HCT116 (cell line): ENCODE results near the gene CXCL1. TPM values are rescaled to one million over a fixed set of nuclear protein-coding genes. Genes with fewer than 3 reads are reported as not detected.

Experiments used
- ATAC-seq: fragments of 200-7000 bp; cut with Tn5 transposase; 2 replicates; pipeline ENCODE4 v1.9.1; 2020; ENCODE audit warnings: mild to moderate bottlenecking, moderate library complexity
- BruUV-seq: library from RNA; stranded (reverse); fragments of 400-500 nt; replicated peaks from 2 replicates; lab custom pipeline; 2021; lab: Mats Ljungman, UMichigan
- CTCF ChIA-PET: fragments of 300-600 bp; sonication (Branson Sonifier 250); formaldehyde crosslinking; loops from one replicate; lab custom pipeline; 2021; ENCODE audit warnings: antibody characterized with exemption; lab: Charles Lee
- POLR2A ChIA-PET: fragments of 300-600, 350-600 bp; sonication (Branson Sonifier 250); formaldehyde crosslinking; loops from one replicate; lab custom pipeline; 2021; ENCODE audit warnings: antibody characterized with exemption; lab: Charles Lee
- RAD21 ChIA-PET, 2 experiments: fragments of 300-600 bp; sonication (Branson Sonifier 250); formaldehyde crosslinking; loops; one replicate each; lab custom pipeline; 2023; ENCODE audit warnings: low total read pairs in 2 of 2; ENCODE audit not compliant: uncharacterized antibody in 2 of 2, unreplicated experiment in 2 of 2, low non-redundant PET in 1 of 2; lab: Charles Lee
- DNase-seq: peaks from one replicate; pipeline ENCODE4 v3.0.0-alpha.2; 2010; ENCODE audit warnings: low read depth, low spot score
- H2AFZ ChIP-seq: fragments of 200-600 bp; shearing (Covaris generic), sonication (generic); 2 replicates; pipeline ENCODE4 v1.6.1; 2017; ENCODE audit warnings: low read depth, mixed run types, mixed read lengths, antibody characterized with exemption, low read length; ENCODE audit not compliant: poor library complexity, severe bottlenecking
- H3K27ac ChIP-seq: 2 replicates; pipeline ENCODE4 v1.5.1; 2012; ENCODE audit warnings: low read depth, low read length
- H3K27me3 ChIP-seq: fragments of 200-600 bp; sonication (generic); 2 replicates; pipeline ENCODE4 v1.6.1; 2016; ENCODE audit warnings: mixed run types, low read length, mixed read lengths; ENCODE audit not compliant: insufficient read depth
- H3K36me3 ChIP-seq, 2 experiments: fragments of 200-500 bp in 1 of 2; fragments of 200-600 bp in 1 of 2; sonication (Bioruptor generic) in 1 of 2; sonication (generic) in 1 of 2; 2 replicates each; pipeline versions ENCODE4 v1.5.1 to v1.6.1; 2014 to 2016; ENCODE audit warnings: low read length in 2 of 2, inconsistent platforms in 1 of 2, mixed read lengths in 1 of 2, mixed run types in 1 of 2; ENCODE audit not compliant: insufficient read depth in 2 of 2, control insufficient read depth in 1 of 2
- H3K4me1 ChIP-seq, 2 experiments: fragments of 200-600 bp in 1 of 2; sonication (generic) in 1 of 2; 2 replicates each; pipeline versions ENCODE4 v1.5.1 to v1.6.1; 2012 to 2017; ENCODE audit warnings: low read length in 2 of 2, inconsistent platforms in 1 of 2, mild to moderate bottlenecking in 1 of 2, mixed read lengths in 1 of 2, mixed run types in 1 of 2, moderate library complexity in 1 of 2; ENCODE audit not compliant: insufficient read depth in 2 of 2, control insufficient read depth in 1 of 2
- H3K4me2 ChIP-seq: fragments of 200-600 bp; sonication (generic); 2 replicates; pipeline ENCODE4 v1.6.1; 2017; ENCODE audit warnings: mixed run types, low read length, mixed read lengths
- H3K4me3 ChIP-seq, 2 experiments: fragments of 200-600 bp in 1 of 2; sonication (generic) in 1 of 2; replicated peaks in 1 of 2; 2 replicates each; pipeline ENCODE4 v1.5.1; 2011 to 2016; ENCODE audit warnings: low read length in 2 of 2, control low read depth in 1 of 2, low read depth in 1 of 2, mild to moderate bottlenecking in 1 of 2, mixed read lengths in 1 of 2, mixed run types in 1 of 2
- H3K79me2 ChIP-seq: fragments of 200-600 bp; sonication (generic); 2 replicates; pipeline ENCODE4 v1.6.1; 2017; ENCODE audit warnings: mild to moderate bottlenecking, mixed run types, low read length, moderate library complexity, mixed read lengths; ENCODE audit not compliant: insufficient read depth
- H3K9ac ChIP-seq: fragments of 200-600 bp; sonication (generic); 2 replicates; pipeline ENCODE4 v1.6.1; 2016; ENCODE audit warnings: low read length, mixed read lengths
- H3K9me2 ChIP-seq: fragments of 200-600 bp; sonication (generic), shearing (Covaris generic); 2 replicates; pipeline ENCODE4 v1.6.1; 2017; ENCODE audit warnings: mixed run types, mild to moderate bottlenecking, moderate library complexity; ENCODE audit not compliant: insufficient read depth
- H3K9me3 ChIP-seq, 2 experiments: fragments of 200-500 bp in 1 of 2; fragments of 200-600 bp in 1 of 2; sonication (Bioruptor generic) in 1 of 2; sonication (generic) in 1 of 2; 2 replicates each; pipeline ENCODE4 v1.6.1; 2014 to 2017; ENCODE audit warnings: low read length in 2 of 2, mixed read lengths in 2 of 2, inconsistent platforms in 1 of 2, low read depth in 1 of 2, mild to moderate bottlenecking in 1 of 2, mixed run types in 1 of 2, moderate library complexity in 1 of 2; ENCODE audit not compliant: control insufficient read depth in 1 of 2, insufficient read depth in 1 of 2
- H4K20me1 ChIP-seq: fragments of 200-600 bp; sonication (generic), shearing (Covaris generic); 2 replicates; pipeline ENCODE4 v1.6.1; 2017; ENCODE audit warnings: mixed run types, mild to moderate bottlenecking, moderate library complexity; ENCODE audit not compliant: insufficient read depth
- ELF1 ChIP-seq: IDR thresholded peaks from 2 replicates; pipeline ENCODE4 v1.6.1; 2012; ENCODE audit warnings: low read depth, borderline replicate concordance
- EZH2 ChIP-seq: fragments of 200-600 bp; sonication (generic); IDR thresholded peaks from 2 replicates; pipeline ENCODE4 v1.6.1; 2017; ENCODE audit warnings: antibody characterized with exemption, mixed run types
- EZH2phosphoT487 ChIP-seq: fragments of 200-600 bp; IDR thresholded peaks from 2 replicates; pipeline ENCODE4 v1.6.1; 2018; ENCODE audit warnings: antibody characterized with exemption, borderline replicate concordance
- FOSL1 ChIP-seq: IDR thresholded peaks from 2 replicates; pipeline ENCODE4 v1.6.1; 2012; ENCODE audit warnings: low read depth
- POLR2AphosphoS5 ChIP-seq: IDR thresholded peaks from 2 replicates; pipeline ENCODE4 v1.6.1; 2011; ENCODE audit warnings: mild to moderate bottlenecking, low read depth, low read length, moderate library complexity
- RAD21 ChIP-seq: IDR thresholded peaks from 2 replicates; pipeline ENCODE4 v1.6.1; 2012; ENCODE audit warnings: low read depth, mild to moderate bottlenecking
- SP1 ChIP-seq: IDR thresholded peaks from 2 replicates; pipeline ENCODE4 v1.6.1; 2012; ENCODE audit warnings: low read depth
- SRF ChIP-seq: IDR thresholded peaks from 2 replicates; pipeline ENCODE4 v1.6.1; 2012; ENCODE audit warnings: low read depth
- TCF7L2 ChIP-seq: IDR thresholded peaks from 2 replicates; pipeline ENCODE4 v1.7.0; 2011; ENCODE audit warnings: borderline replicate concordance, inconsistent platforms; ENCODE audit not compliant: insufficient read depth, insufficient read length; ENCODE audit errors: extremely low read depth
- ZNF274 ChIP-seq: fragments of 200-500 bp; sonication (Bioruptor generic); IDR thresholded peaks from 2 replicates; pipeline ENCODE4 v1.6.1; 2014; ENCODE audit warnings: mild to moderate bottlenecking, low read depth, low read length, inconsistent platforms
- intact Hi-C: fragments of 100-400 bp; cut with micrococcal nuclease; formaldehyde crosslinking; loops from 2 replicates; pipeline ENCODE4 v1.10.0; 2022
- total RNA-seq: library from RNA; stranded (reverse); gene quantifications from one replicate; pipeline ENCODE4 v1.2.1, GENCODE V29; 2021; ENCODE audit not compliant: unreplicated experiment
- TF ChIP-seq, protein P1 (sequence below): IDR thresholded peaks from 2 replicates; pipeline ENCODE4 v1.6.1; 2012
- TF ChIP-seq, protein P2 (sequence below): IDR thresholded peaks from 2 replicates; pipeline ENCODE4 v1.6.1; 2012
- TF ChIP-seq, protein P3 (sequence below): IDR thresholded peaks from 2 replicates; pipeline ENCODE4 v1.6.1; 2011; ENCODE audit warnings: mild to moderate bottlenecking, low read length, moderate library complexity; ENCODE audit not compliant: insufficient replicate concordance; ENCODE audit errors: extremely low read depth
- TF ChIP-seq, protein P4 (sequence below): IDR thresholded peaks from 2 replicates; pipeline ENCODE4 v1.6.1; 2012; ENCODE audit warnings: low read depth

Gene CXCL1
- total RNA-seq, 1 experiment from 2014 or later = 2.5 TPM

DNA sequence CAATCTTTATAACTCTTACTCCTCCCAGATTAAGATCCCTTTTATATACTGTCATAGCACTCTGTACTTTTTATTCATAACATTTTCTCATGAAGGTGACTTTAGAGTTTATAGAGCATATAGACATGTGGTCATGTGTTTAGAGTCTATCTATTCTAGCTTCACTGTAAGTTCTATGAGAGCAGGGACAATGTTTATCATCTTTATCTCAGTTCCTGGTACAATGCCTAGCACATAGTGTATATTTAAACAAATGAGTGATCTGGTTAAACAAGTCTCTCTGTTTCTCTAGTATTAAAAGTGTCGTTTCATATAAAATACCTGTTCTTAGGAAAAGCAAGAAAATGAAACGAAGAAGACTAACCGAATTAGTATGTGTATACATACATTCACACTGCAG lies 29.5 kb upstream of the CXCL1 start:
- intact Hi-C loops = no loop called here

More for the DNA sequence above, 29.5 kb upstream of the CXCL1 start:
- no TSS peak for BruUV-seq
- no peaks in the 10 kb centered on the region for H3K9me2 ChIP-seq
- ChIA-PET RAD21 (no interaction called here), POLR2A (no interaction called here), CTCF (no interaction called here)
- H3K27me3 ChIP-seq = no peaks in the 10 kb centered on the region
- H2AFZ ChIP-seq = no peak overlapping the region
- H3K79me2 ChIP-seq = no peaks in the 10 kb centered on the region
- DNase-seq = no peak
- no peaks in the 10 kb centered on the region; a peak in 1 of 4 replicates for H3K4me1 ChIP-seq
- no peaks in the 10 kb centered on the region for H3K36me3 ChIP-seq
- H3K4me2 ChIP-seq = no peak overlapping the region
- no peak overlapping the region for H3K4me3 ChIP-seq
- no peak for ATAC-seq
- H3K9me3 ChIP-seq = no peaks in the 10 kb centered on the region
- TF ChIP-seq RAD21 = no peak
- no peak for TF ChIP-seq SRF
- TF ChIP-seq, protein P1, sequence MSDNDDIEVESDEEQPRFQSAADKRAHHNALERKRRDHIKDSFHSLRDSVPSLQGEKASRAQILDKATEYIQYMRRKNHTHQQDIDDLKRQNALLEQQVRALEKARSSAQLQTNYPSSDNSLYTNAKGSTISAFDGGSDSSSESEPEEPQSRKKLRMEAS = no peak
- TF ChIP-seq ZNF274 = no peak
- TF ChIP-seq POLR2AphosphoS5 = no peak
- TF ChIP-seq, protein P2, sequence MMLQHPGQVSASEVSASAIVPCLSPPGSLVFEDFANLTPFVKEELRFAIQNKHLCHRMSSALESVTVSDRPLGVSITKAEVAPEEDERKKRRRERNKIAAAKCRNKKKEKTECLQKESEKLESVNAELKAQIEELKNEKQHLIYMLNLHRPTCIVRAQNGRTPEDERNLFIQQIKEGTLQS = no peak
- TF ChIP-seq, protein P3, sequence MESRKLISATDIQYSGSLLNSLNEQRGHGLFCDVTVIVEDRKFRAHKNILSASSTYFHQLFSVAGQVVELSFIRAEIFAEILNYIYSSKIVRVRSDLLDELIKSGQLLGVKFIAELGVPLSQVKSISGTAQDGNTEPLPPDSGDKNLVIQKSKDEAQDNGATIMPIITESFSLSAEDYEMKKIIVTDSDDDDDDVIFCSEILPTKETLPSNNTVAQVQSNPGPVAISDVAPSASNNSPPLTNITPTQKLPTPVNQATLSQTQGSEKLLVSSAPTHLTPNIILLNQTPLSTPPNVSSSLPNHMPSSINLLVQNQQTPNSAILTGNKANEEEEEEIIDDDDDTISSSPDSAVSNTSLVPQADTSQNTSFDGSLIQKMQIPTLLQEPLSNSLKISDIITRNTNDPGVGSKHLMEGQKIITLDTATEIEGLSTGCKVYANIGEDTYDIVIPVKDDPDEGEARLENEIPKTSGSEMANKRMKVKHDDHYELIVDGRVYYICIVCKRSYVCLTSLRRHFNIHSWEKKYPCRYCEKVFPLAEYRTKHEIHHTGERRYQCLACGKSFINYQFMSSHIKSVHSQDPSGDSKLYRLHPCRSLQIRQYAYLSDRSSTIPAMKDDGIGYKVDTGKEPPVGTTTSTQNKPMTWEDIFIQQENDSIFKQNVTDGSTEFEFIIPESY = no peak
- TF ChIP-seq ELF1 = no peak
- TF ChIP-seq EZH2phosphoT487 = no peak
- TF ChIP-seq FOSL1 = no peak
- TF ChIP-seq EZH2 = no peak
- TF ChIP-seq, protein P4, sequence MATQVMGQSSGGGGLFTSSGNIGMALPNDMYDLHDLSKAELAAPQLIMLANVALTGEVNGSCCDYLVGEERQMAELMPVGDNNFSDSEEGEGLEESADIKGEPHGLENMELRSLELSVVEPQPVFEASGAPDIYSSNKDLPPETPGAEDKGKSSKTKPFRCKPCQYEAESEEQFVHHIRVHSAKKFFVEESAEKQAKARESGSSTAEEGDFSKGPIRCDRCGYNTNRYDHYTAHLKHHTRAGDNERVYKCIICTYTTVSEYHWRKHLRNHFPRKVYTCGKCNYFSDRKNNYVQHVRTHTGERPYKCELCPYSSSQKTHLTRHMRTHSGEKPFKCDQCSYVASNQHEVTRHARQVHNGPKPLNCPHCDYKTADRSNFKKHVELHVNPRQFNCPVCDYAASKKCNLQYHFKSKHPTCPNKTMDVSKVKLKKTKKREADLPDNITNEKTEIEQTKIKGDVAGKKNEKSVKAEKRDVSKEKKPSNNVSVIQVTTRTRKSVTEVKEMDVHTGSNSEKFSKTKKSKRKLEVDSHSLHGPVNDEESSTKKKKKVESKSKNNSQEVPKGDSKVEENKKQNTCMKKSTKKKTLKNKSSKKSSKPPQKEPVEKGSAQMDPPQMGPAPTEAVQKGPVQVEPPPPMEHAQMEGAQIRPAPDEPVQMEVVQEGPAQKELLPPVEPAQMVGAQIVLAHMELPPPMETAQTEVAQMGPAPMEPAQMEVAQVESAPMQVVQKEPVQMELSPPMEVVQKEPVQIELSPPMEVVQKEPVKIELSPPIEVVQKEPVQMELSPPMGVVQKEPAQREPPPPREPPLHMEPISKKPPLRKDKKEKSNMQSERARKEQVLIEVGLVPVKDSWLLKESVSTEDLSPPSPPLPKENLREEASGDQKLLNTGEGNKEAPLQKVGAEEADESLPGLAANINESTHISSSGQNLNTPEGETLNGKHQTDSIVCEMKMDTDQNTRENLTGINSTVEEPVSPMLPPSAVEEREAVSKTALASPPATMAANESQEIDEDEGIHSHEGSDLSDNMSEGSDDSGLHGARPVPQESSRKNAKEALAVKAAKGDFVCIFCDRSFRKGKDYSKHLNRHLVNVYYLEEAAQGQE = no peak
- TF ChIP-seq TCF7L2 = no peak
- TF ChIP-seq SP1 = no peak
- no peaks in the 10 kb centered on the region for H4K20me1 ChIP-seq
- no peak overlapping the region for H3K27ac ChIP-seq
- no peak overlapping the region for H3K9ac ChIP-seq
